SU-DHL-6 (cell line): ENCODE measurements around the gene TJP1.

Experiments used
- H2AFZ ChIP-seq: fragments of 200-600 bp; sonication (generic); 2 replicates; pipeline ENCODE4 v1.6.1; 2014; ENCODE audit warnings: low read depth, mild to moderate bottlenecking, moderate library complexity, mixed read lengths, antibody characterized with exemption, low read length; ENCODE audit not compliant: severe bottlenecking
- H3F3A ChIP-seq: fragments of 200-600 bp; shearing (Covaris generic); 2 replicates; pipeline ENCODE4 v1.6.0; 2016; ENCODE audit warnings: antibody characterized with exemption, mild to moderate bottlenecking; ENCODE audit not compliant: insufficient read depth
- H3K27ac ChIP-seq: fragments of 200-600 bp; sonication (generic); 2 replicates; pipeline ENCODE4 v1.5.1; 2016; ENCODE audit warnings: low read depth, mild to moderate bottlenecking, low read length, moderate library complexity, mixed read lengths
- H3K27me3 ChIP-seq: fragments of 200-600 bp; sonication (generic), shearing (Covaris generic); 2 replicates; pipeline ENCODE4 v1.6.0; 2014; ENCODE audit warnings: mild to moderate bottlenecking, low read length
- H3K36me3 ChIP-seq: fragments of 200-600 bp; sonication (generic); 2 replicates; pipeline ENCODE4 v1.6.1; 2014; ENCODE audit warnings: mild to moderate bottlenecking, low read length, mixed read lengths
- H3K4me2 ChIP-seq: fragments of 300-600, 200-600 bp; shearing (Covaris generic), sonication (generic); 2 replicates; pipeline ENCODE4 v1.6.0; 2014; ENCODE audit warnings: low read length, low read depth, mild to moderate bottlenecking; ENCODE audit not compliant: poor library complexity, severe bottlenecking
- H3K4me3 ChIP-seq: fragments of 200-600 bp; sonication (generic); 2 replicates; pipeline ENCODE4 v1.5.1; 2014; ENCODE audit warnings: antibody characterized with exemption, low read length, mild to moderate bottlenecking, mixed read lengths; ENCODE audit not compliant: insufficient read depth, poor library complexity, severe bottlenecking
- H3K79me2 ChIP-seq: fragments of 200-600 bp; sonication (generic); 2 replicates; pipeline ENCODE4 v1.6.1; 2014; ENCODE audit warnings: mild to moderate bottlenecking, low read length, moderate library complexity; ENCODE audit not compliant: insufficient read depth
- H3K9ac ChIP-seq: fragments of 200-600 bp; sonication (generic); 2 replicates; pipeline ENCODE4 v1.7.0; 2014; ENCODE audit warnings: mild to moderate bottlenecking, low read length
- H3K9me2 ChIP-seq: fragments of 200-600 bp; sonication (generic); replicated peaks from 2 replicates; pipeline ENCODE4 v1.6.1; 2014; ENCODE audit warnings: low read length; ENCODE audit not compliant: insufficient read depth
- H3K9me3 ChIP-seq: fragments of 200-600 bp; sonication (generic); 2 replicates; pipeline ENCODE4 v1.6.1; 2014; ENCODE audit warnings: low read length, mixed read lengths; ENCODE audit not compliant: insufficient read depth
- H4K20me1 ChIP-seq: fragments of 200-600 bp; sonication (generic); 2 replicates; pipeline ENCODE4 v1.6.1; 2014; ENCODE audit warnings: low read depth, mild to moderate bottlenecking, antibody characterized with exemption, low read length, moderate library complexity, mixed read lengths
- CTCF ChIP-seq: fragments of 200-600 bp; sonication (generic); IDR thresholded peaks from one replicate; pipeline ENCODE4 v1.5.1; 2017; ENCODE audit warnings: antibody characterized with exemption, mild to moderate bottlenecking, low read length, moderate library complexity; ENCODE audit not compliant: insufficient read depth, poor library complexity, severe bottlenecking
- EZH2phosphoT487 ChIP-seq: fragments of 200-600 bp; sonication (generic), shearing (Covaris generic); conservative IDR thresholded peaks from 2 replicates; pipeline ENCODE4 v1.6.1; 2018; ENCODE audit warnings: mild to moderate bottlenecking, antibody characterized with exemption, low read length, moderate library complexity, mixed read lengths

TJP1 gene

GRCh38 chr15:29835301-29835700 is 13.0 kb upstream of the TJP1 start:
- H3K4me2 ChIP-seq, result no peak overlapping the region
- H3K9me2 ChIP-seq, result no peaks in the 10 kb centered on the region

GRCh38 chr15:29832709-29833108 is 10.4 kb upstream of the TJP1 start:
- Histone ChIP-seq H3F3A (no peaks in the 10 kb centered on the region), H3K36me3 (no peaks in the 10 kb centered on the region), H3K27ac (no peak overlapping the region), H3K79me2 (no peaks in the 10 kb centered on the region), H2AFZ (no peak overlapping the region), H3K4me2 (no peak overlapping the region), H3K27me3 (no peaks in the 10 kb centered on the region), H3K9me2 (no peaks in the 10 kb centered on the region), H3K4me3 (no peak overlapping the region), H3K9ac (no peak overlapping the region), H4K20me1 (no peaks in the 10 kb centered on the region), H3K9me3 (no peaks in the 10 kb centered on the region)
- TF ChIP-seq EZH2phosphoT487, result no peak
- TF ChIP-seq CTCF, result no peak

More at GRCh38 chr15:29835301-29835700, 13.0 kb upstream of the TJP1 start:
- no peaks in the 10 kb centered on the region for H3K36me3 ChIP-seq
- TF ChIP-seq EZH2phosphoT487, result no peak
- no peak for TF ChIP-seq CTCF
- no peaks in the 10 kb centered on the region for H3F3A ChIP-seq
- no peaks in the 10 kb centered on the region for H3K27me3 ChIP-seq
- no peak overlapping the region for H3K27ac ChIP-seq
- H3K4me3 ChIP-seq, result no peak overlapping the region
- no peaks in the 10 kb centered on the region for H3K9me3 ChIP-seq
- no peaks in the 10 kb centered on the region for H4K20me1 ChIP-seq
- H3K79me2 ChIP-seq, result no peaks in the 10 kb centered on the region
- no peak overlapping the region for H3K9ac ChIP-seq
- no peak overlapping the region for H2AFZ ChIP-seq

GRCh38 chr15:29826908-29827820 is 4.9 kb upstream of the TJP1 start:
- Histone ChIP-seq H3K4me3 (no peak overlapping the region), H3F3A (0 out of 2 replicates have a peak, but pooled peaks cover 8% of the 10 kb centered on the region), H3K27me3 (no peaks in the 10 kb centered on the region), H3K9me2 (no peaks in the 10 kb centered on the region), H4K20me1 (no peaks in the 10 kb centered on the region), H2AFZ (no peak overlapping the region), H3K9me3 (no peaks in the 10 kb centered on the region), H3K9ac (no peak overlapping the region), H3K36me3 (no peaks in the 10 kb centered on the region), H3K79me2 (no peaks in the 10 kb centered on the region), H3K4me2 (no peak overlapping the region), H3K27ac (no peak overlapping the region)
- TF ChIP-seq EZH2phosphoT487, result no peak
- no peak for TF ChIP-seq CTCF
